ENCODE measurements around the gene SEC31B.

Gene SEC31B

DNA sequence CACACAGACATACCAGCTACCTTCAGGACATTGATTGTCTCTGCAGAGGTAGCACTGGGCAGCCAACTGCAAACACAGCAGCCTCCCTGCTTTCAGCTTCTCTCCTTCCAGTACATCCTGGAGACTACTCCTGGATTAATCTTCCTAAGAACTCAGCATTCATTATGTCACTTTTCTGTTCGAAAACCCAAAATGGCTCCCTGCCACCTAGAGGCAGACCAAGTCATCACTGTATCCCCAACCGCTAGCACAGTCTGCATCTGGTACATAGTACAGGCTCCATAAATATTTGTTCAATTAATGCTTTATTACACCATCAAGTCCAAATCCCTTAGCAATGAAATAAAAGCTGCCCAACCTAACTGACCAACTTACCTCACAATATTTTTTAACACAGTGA, 5.0 kb upstream of the SEC31B start:
- Histone ChIP-seq H2AFZ (ENCODE audit: low read depth, low read length, severe bottlenecking) (no peak overlapping the region), H3K9me2 (replicated peaks; ENCODE audit: insufficient read depth, low read length) (no peaks in the 10 kb centered on the region), H3K9ac (ENCODE audit: low read length) (no peak overlapping the region), H3K4me2 (ENCODE audit: low read depth, low read length, poor library complexity, severe bottlenecking) (no peak overlapping the region), H3K9me3 (ENCODE audit: insufficient read depth, low read length) (no peaks in the 10 kb centered on the region), H3K27me3 (ENCODE audit: low read length) (no peaks in the 10 kb centered on the region), H3K27ac (ENCODE audit: low read depth, low read length) (no peak overlapping the region), H3F3A (ENCODE audit: insufficient read depth) (no peaks in the 10 kb centered on the region; the same call in 1 of the 2 replicates), H3K36me3 (ENCODE audit: low read length) (peaks cover 3% of the 10 kb centered on the region; the same call in 1 of the 2 replicates), H3K79me2 (ENCODE audit: insufficient read depth, low read length) (peaks cover 17% of the 10 kb centered on the region), H3K4me3 (ENCODE audit: insufficient read depth, low read length, poor library complexity, severe bottlenecking) (no peak overlapping the region), H4K20me1 (ENCODE audit: low read depth, low read length) (no peaks in the 10 kb centered on the region)
- no peak for TF ChIP-seq EZH2phosphoT487 (conservative IDR thresholded peaks at IDR 0.05; ENCODE audit: low read length)
- TF ChIP-seq, protein P1, sequence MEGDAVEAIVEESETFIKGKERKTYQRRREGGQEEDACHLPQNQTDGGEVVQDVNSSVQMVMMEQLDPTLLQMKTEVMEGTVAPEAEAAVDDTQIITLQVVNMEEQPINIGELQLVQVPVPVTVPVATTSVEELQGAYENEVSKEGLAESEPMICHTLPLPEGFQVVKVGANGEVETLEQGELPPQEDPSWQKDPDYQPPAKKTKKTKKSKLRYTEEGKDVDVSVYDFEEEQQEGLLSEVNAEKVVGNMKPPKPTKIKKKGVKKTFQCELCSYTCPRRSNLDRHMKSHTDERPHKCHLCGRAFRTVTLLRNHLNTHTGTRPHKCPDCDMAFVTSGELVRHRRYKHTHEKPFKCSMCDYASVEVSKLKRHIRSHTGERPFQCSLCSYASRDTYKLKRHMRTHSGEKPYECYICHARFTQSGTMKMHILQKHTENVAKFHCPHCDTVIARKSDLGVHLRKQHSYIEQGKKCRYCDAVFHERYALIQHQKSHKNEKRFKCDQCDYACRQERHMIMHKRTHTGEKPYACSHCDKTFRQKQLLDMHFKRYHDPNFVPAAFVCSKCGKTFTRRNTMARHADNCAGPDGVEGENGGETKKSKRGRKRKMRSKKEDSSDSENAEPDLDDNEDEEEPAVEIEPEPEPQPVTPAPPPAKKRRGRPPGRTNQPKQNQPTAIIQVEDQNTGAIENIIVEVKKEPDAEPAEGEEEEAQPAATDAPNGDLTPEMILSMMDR (IDR thresholded peaks at IDR 0.05; ENCODE audit: insufficient read depth, low read length, poor library complexity, severe bottlenecking): no peak

DNA sequence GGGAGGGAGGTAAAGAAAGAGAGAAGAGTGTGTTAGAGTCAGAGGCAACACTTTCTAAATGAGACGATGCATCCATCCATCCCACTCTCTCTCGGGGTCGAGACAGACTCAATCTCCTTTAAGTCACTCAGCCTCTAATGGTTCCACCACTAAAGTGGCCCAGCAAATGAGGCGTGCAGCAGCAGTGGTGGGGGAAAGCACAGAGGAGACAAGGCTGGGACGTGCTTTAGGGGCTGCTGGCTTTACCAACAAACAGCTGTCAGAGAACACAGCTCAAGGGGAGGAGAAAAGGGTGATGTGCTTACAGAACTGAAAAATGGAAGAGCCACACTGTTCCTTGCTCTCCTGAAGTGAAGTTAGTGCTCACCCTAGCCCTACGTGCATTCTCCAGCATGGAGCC, 4.5 kb upstream of the SEC31B start:
- Histone ChIP-seq H3K36me3 (ENCODE audit: low read length) (peaks cover 3% of the 10 kb centered on the region; the same call in 1 of the 2 replicates), H3K4me3 (ENCODE audit: insufficient read depth, low read length, poor library complexity, severe bottlenecking) (no peak overlapping the region), H4K20me1 (ENCODE audit: low read depth, low read length) (no peaks in the 10 kb centered on the region), H2AFZ (ENCODE audit: low read depth, low read length, severe bottlenecking) (no peak overlapping the region), H3K27me3 (ENCODE audit: low read length) (no peaks in the 10 kb centered on the region), H3F3A (ENCODE audit: insufficient read depth) (no peaks in the 10 kb centered on the region; the same call in 1 of the 2 replicates), H3K27ac (ENCODE audit: low read depth, low read length) (no peak overlapping the region), H3K9me2 (replicated peaks; ENCODE audit: insufficient read depth, low read length) (no peaks in the 10 kb centered on the region), H3K9me3 (ENCODE audit: insufficient read depth, low read length) (no peaks in the 10 kb centered on the region), H3K9ac (ENCODE audit: low read length) (no peak overlapping the region), H3K79me2 (ENCODE audit: insufficient read depth, low read length) (peaks cover 13% of the 10 kb centered on the region), H3K4me2 (ENCODE audit: low read depth, low read length, poor library complexity, severe bottlenecking) (no peak overlapping the region)
- TF ChIP-seq, protein P1 (IDR thresholded peaks at IDR 0.05; ENCODE audit: insufficient read depth, low read length, poor library complexity, severe bottlenecking): no peak
- TF ChIP-seq EZH2phosphoT487 (conservative IDR thresholded peaks at IDR 0.05; ENCODE audit: low read length): no peak

DNA sequence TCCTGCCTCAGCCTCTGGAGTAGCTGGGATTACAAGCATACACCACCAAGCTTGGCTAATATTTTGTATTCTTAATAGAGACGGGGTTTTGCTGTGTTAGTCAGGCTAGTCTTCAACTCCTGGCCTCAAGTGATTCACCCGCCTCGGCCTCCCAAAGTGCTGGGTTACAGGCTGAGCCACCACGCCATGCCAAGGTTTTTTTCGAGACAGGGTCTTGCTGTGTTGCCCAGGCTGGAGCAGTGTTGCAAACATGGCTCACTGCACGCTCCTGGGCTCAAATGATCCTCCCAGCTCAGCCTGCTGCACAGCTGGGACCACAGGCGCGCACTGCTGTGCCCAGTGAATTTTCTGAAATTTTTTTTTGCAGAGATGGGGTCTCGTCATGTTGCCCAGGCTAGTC, 3.3 kb upstream of the SEC31B start:
- Histone ChIP-seq H3K36me3 (ENCODE audit: low read length) (peaks cover 3% of the 10 kb centered on the region; the same call in 1 of the 2 replicates), H3K9ac (ENCODE audit: low read length) (no peak overlapping the region), H3K9me2 (replicated peaks; ENCODE audit: insufficient read depth, low read length) (no peaks in the 10 kb centered on the region), H3K4me2 (ENCODE audit: low read depth, low read length, poor library complexity, severe bottlenecking) (no peak overlapping the region), H3K9me3 (ENCODE audit: insufficient read depth, low read length) (no peaks in the 10 kb centered on the region), H3K27me3 (ENCODE audit: low read length) (no peaks in the 10 kb centered on the region), H4K20me1 (ENCODE audit: low read depth, low read length) (no peaks in the 10 kb centered on the region), H2AFZ (ENCODE audit: low read depth, low read length, severe bottlenecking) (no peak overlapping the region), H3K79me2 (ENCODE audit: insufficient read depth, low read length) (peaks cover under 1% of the 10 kb centered on the region; the same call in 1 of the 2 replicates), H3K27ac (ENCODE audit: low read depth, low read length) (no peak overlapping the region), H3F3A (ENCODE audit: insufficient read depth) (no peaks in the 10 kb centered on the region; the same call in 1 of the 2 replicates), H3K4me3 (ENCODE audit: insufficient read depth, low read length, poor library complexity, severe bottlenecking) (no peak overlapping the region)
- TF ChIP-seq, protein P1 (IDR thresholded peaks at IDR 0.05; ENCODE audit: insufficient read depth, low read length, poor library complexity, severe bottlenecking): no peak
- TF ChIP-seq EZH2phosphoT487 (conservative IDR thresholded peaks at IDR 0.05; ENCODE audit: low read length): no peak
